NCI-H1048 (cell line): ENCODE results near the gene PFKFB3.
"Not testable (repeated sequence)": the region's sequence is repeated elsewhere in the genome, so short reads cannot be mapped to it uniquely, and the experiment has no call there.

Experiments
- DNase-seq: peaks from one replicate; lab custom pipeline; 2025; lab: John Stamatoyannopoulos, UW

Gene PFKFB3

DNA sequence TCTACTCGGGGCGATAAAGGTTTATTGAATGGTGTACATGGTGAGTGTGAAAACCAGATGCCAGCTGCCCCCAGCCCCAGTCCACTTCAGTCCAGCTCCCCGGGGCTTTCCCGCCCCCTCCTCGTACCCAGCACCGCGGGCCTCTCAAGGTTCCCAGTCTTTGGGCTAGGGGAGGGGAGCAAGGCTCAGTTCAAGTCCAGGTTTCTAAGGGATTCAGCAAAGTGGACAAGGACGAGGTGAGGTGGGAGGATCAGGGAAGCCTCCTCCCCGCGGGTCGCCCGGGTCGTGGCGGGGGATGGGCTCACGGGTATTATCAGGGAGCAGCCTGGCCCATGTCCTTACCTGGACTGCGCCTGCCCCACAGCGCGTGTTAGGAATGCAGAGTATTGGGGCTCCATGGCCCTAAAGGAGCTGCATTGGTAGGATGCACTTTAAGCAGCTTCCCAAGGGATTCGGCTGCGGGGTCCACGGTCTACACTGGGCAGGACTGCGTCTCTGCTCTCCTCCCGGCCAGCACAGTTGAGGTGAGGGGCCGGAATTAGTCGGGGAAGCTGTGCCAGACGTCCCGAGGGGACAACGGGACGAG is 541 bp upstream of the PFKFB3 start:
- no peak for DNase-seq

DNA sequence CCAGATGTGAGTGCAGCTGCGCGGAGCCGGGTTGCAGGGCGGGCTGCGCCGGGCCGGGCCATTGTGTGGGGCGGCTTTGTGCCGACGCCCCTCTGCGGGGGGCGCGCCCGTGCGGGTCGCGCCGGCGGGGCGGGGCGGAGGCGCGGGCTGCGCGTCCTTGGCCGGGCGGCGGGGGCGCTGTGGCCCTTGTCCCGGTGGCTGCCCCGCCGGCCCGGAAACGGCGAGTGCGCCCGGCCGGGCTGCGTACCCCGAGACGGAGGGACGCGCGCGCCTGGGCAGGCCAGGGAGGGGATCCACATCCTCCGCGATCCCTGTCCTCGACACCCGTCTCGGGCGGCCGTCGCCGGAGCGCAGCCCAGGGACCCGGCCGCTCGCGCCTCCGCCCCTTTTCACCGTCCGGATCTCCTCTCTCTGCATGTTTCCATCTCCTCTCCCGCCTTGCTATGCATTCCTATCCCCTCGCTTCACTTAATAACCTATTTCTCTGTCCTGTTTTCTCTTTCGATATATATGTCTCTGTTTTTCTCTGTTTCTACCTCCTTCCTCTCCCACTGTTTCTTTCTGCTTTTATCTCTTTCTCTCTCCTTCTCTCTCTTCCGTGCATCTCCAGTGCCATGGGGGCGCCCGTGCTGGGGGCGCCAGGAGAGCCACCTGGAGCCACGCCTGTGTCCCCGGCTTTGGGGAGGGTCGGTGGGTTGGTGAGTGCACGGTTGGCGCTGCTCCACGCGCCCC is 765 bp downstream of the PFKFB3 start:
- DNase-seq: peak; percentile 3

- no peak for DNase-seq
Observed at GRCh38 chr10:6204063-6204340, 1.3 kb downstream of the PFKFB3 start.

- peak; percentile 51 for DNase-seq
Observed at GRCh38 chr10:6204341-6205191, 1.8 kb downstream of the PFKFB3 start.

DNA sequence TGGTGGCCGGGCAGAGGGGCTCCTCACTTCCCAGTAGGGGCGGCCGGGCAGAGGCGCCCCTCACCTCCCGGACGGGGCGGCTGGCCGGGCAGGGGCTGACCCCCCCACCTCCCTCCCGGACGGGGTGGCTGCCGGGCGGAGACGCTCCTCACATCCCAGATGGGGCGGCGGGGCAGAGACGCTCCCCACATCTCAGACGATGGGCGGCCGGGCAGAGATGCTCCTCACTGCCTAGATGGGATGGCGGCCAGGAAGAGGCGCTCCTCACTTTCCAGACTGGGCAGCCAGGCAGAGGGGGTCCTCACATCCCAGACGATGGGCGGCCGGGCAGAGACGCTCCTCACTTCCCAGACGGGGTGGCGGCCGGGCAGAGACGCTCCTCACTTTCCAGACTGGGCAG is 3.8 kb downstream of the PFKFB3 start:
- not testable (repeated sequence) for DNase-seq

- DNase-seq: no peak
Observed at GRCh38 chr10:6207658-6208057, 4.9 kb downstream of the PFKFB3 start.

DNA sequence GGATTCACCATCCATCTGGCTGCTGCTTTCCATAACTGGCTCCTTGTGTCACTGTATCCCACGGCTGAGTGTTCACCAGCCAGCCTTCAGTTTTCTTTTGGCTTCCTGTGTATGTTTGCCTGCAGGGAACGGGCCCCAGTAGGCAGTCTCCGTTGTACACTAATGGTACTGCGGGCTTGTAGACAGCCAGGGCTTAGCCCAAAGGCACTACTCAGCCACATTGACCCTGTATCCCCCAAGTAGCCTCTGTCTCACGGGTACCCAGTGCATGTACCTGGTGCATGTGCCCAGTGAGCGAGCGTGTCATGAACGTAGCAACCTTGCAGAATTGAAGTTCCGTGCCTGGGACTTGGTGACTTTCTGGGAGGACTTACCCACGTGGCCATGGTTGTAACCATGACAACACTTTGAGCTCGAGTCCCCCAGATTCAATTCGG is 6.1 kb downstream of the PFKFB3 start:
- no peak for DNase-seq

DNA sequence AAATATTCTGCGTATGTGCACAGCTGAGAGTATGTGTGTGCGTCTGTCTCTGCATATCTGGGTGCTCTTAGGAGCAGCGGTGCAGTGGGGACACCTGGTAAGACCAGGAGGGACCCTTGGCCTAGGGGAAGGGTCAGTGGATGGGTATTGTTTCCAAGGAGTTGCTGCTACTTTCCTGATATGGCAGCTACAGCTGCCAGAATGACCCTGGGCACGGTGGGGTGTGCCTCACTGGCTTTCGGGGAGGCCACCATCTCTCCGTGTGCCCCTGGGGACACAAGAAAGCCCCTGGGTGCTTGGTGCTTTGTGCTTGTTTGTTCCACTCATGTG is 8.6 kb downstream of the PFKFB3 start:
- DNase-seq: no peak

- no peak for DNase-seq
Observed at GRCh38 chr10:6211671-6212635, 9.2 kb downstream of the PFKFB3 start.

DNA sequence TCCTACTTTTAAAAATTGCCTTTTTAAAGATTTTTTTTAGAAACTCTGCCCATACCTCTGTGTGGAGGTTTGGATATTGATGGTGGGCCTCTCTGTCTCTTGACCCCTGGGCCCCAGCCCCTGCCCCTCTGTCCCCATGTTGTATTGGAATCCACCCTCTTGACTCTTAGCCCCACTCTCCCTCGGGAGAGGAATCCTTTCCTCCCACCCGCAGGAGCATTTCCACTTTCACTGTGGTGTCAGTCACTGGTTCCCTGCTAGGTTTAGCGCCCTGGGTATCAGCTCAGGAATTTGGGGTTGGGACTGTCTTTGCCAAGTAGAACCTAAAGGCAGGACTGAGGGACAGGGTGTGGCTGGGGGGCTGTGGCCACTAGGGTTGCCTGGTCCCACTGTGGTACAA is 10.1 kb downstream of the PFKFB3 start:
- DNase-seq: no peak

GRCh38 chr10:6213257-6213905 is 10.6 kb downstream of the PFKFB3 start:
- no peak for DNase-seq

DNA sequence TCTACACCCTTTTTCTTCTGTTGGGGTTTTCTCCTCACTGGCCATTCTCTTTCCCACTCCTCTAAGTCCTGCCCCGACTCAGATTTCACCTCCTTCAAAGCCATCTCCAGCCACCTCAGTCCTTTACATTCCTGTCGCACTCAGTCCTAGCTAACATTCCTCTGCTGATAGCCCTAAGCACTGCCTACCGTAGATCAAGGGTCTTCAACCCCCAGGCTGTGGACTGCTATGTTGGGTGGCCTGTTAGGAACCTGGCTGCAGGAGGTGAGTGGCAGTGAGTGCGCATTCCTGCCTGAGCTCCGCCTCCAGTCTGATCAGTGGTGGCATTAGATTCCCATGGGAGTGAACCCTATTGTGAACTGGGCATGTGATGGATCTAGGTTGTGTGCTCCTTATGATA is 11.2 kb downstream of the PFKFB3 start:
- no peak for DNase-seq

DNA sequence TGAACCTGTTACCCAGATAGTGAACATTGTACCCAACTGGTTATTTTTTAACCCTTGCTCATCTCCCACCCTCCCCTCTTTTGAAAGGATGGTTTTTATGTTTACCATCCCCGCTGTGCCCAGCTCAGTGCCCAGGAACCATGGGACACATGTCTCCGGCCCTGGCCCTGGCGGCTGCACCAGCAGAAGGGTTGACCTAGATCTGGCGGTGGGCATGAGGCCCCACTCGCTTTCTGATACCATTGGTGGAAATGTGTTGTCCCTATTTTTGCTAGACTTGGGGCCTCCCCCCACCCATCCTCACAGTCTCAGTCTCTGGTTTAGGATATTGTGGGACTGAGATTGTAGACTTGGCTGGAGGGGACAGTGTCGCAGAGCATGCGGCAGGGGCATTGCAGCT is 11.9 kb downstream of the PFKFB3 start:
- no peak for DNase-seq

GRCh38 chr10:6215241-6215640 is 12.5 kb downstream of the PFKFB3 start:
- no peak for DNase-seq

- no peak for DNase-seq
Observed at GRCh38 chr10:6215683-6216484, 13.2 kb downstream of the PFKFB3 start.

- DNase-seq: no peak
Observed at GRCh38 chr10:6216916-6217315, 14.2 kb downstream of the PFKFB3 start.

DNA sequence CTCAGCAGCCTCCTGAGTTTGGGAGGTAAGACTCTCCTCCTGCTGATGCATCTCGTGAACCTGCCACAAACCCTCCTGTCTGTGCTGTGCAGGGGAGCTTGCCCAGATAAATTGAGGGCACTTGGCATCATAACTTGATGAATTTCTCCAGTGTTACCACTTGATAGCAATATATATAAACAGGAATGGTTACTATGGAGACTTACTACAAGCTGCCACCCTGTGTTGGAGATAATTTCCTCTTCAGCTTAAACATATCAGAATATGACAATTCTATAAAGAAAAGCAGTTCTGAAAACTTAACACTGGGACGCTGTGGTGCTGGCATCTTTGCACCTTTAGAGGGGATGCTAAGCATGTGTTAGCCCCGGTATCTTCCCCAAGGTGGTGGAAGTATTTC is 14.9 kb downstream of the PFKFB3 start:
- no peak for DNase-seq

DNA sequence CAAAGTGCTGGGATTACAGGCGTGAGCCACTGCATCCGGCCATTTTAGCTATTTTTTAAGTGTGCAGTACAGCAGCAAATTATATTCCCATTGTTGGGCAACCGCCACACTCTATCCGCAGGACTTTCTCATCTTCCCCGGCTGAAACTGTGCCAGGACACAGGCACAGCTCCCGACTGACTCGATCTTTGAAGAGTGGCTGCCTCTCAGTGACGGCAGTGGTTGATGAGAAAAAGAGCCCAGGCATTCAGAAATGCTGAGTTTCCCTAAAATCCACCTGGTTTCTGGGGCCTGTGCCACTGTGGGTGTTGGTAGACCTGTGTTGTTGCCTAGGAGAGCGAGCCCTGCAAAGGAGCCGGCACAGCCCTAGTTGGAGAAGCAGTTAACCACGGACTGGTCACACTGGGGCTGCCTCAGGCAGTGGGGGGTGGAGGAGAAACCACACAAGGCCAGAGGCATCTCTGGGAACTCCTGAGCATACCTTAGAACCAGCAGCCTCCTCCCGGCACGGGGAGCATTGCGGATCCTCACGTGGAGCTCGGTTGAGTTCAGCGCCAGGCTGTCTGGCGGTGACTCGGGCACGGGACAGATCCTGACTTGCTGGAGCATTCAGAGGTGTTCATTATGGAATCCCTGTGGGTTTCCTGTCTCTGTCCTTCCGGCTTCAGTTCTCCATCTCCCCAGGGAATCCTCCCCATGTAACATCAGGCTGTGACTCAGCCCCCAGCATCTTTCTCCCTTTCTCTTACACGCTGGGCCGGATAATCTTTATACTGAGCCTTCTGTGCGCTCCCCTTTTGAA is 16.2 kb downstream of the PFKFB3 start:
- no peak for DNase-seq

DNA sequence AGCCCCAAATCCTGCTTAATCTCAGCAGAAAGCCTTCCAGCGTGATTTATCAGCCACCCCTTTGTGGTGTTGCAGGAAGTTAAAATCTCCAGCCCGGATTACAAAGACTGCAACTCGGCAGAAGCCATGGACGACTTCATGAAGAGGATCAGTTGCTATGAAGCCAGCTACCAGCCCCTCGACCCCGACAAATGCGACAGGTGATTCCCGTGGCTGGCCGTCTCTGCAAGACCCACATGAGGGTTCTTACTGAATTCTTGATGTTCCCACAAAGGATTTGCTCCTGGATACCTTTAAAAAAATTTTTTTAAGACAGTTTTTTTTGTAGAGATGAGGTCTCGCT is 16.7 kb downstream of the PFKFB3 start:
- DNase-seq: no peak
